OCI-M2 (cell line): Measurements from ENCODE around the gene CYBC1.
"Not testable (repeated sequence)": the region's sequence is repeated elsewhere in the genome, so short reads cannot be mapped to it uniquely, and the experiment has no call there.

Experiments
- DNase-seq: peaks from one replicate; lab custom pipeline; 2025; ENCODE audit not compliant: unreplicated experiment; lab: John Stamatoyannopoulos, UW

CYBC1 gene

GRCh38 chr17:82435601-82436583 lies 14.7 kb downstream of the CYBC1 start:
- no peak for DNase-seq

GRCh38 chr17:82435103-82435502 lies 15.4 kb downstream of the CYBC1 start:
- no peak for DNase-seq

DNA sequence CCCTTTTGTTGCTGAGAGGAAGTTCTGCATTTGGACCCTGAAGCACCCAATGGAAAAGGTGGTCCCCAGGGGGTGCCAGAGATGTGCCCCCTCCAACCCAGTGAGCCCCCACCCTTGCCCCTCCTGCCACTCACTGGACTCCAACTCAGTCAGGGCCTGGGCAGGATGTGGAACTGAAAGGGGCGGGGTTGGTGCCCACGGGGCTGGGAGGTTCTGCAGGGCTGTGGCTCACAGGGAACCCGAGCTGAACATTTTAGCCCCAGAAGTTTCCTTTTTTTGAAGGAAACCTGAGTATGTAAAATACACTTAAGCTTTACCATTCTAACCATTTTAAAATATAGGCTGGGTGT lies 16.4 kb downstream of the CYBC1 start:
- no peak for DNase-seq

- no peak for DNase-seq
These were observed 16.9 kb downstream of the CYBC1 start for GRCh38 chr17:82433560-82434215.

- DNase-seq: no peak
These were observed 18.5 kb downstream of the CYBC1 start for GRCh38 chr17:82432017-82432416.

DNA sequence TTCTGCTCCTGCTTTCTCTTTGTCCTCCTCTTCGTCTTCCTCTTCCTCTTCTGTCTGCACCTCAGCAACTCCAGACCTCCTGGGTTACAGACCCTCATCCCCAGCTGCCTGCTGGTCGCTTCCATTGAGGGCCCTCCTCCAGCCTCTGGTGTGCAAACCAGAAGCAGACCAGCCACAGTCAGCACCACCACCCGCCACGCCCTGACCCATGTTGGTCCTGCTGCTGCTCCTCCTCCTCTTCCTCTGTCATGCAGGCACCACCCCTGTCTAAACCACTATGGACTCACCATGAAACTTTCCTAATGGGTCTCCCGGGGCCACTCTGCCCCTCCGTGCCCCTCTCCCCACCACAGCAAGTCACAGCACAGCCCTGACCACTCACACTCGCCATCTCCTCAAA lies 20.7 kb downstream of the CYBC1 start:
- no peak for DNase-seq

- no peak for DNase-seq
These were observed 22.0 kb downstream of the CYBC1 start for GRCh38 chr17:82428546-82428945.

DNA sequence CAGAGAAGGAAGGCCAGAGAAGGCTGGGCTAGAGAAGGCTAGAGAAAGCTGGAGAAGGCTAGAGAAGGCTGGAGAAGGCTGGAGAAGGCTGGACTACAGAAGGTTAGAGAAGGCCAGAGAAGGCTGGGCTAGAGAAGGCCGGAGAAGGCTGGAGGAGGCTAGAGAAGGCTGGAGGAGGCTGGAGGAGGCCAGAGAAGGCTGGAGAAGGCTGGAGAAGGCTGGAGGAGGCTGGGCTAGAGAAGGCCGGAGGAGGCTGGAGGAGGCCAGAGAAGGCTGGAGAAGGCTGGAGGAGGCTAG lies 25.7 kb downstream of the CYBC1 start:
- no peak for DNase-seq

GRCh38 chr17:82424001-82424862 lies 26.3 kb downstream of the CYBC1 start:
- no peak for DNase-seq

- no peak for DNase-seq
These were observed 31.0 kb downstream of the CYBC1 start for GRCh38 chr17:82419540-82419939.

DNA sequence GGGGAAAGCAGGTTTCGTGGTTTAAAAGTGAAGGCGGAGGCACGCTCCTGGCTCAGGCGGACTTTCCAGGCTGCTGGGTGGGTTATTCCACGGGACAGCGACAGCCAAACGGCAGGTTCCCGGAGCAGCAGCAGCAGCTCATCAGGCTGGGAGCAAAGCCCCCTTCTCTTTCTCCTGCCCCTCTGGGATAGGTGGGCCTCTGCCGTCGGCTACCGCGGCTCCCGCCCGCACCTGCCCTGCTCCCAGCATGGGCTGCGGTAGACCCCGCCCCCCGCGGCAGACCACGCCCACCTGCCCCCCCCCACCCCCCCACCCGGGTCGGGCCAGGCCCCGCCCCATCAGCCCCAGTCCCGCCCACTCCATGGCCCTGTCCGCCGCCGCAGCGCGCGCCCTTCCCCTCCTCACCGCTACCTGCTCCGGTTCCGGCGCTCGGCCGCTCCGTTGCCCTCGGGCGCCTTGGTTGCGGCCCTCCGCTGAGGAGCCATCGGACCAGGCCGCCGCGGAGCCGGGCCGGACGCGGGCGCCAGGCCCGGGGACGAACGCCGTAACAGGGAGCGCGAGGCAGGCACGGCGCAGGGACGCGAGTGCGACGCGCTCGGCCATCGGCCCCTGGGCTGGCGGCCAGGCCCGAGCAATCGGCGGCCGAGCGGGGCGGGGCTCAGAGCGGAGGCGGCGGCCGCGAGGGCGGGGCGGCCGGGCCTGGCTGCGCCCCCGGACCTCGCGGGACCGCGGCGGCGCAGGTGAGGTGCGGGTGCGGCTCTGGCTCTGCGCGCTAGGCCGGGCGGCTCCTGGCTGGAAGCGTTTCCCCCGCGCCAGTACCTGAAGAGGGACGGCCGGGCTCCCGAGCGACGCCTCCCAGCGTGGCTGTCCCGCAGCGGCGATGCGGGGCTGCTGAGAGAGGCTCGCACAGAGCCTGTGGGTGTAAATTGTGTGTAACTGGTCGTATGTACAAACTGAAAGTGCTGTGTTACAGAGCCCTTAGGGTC lies 32.3 kb downstream of the CYBC1 start, which contains the start of the genes HEXD and OGFOD3:
Gene HEXD (plus strand): TSS at position 347 of the 986 bp plus-strand sequence. CDS start 1,453 bp downstream, outside the sequence.
Gene OGFOD3 (minus strand): TSS at position 586 of the 986 bp plus-strand sequence. CDS start 101 bp downstream, at position 485.
- DNase-seq: no peak

GRCh38 chr17:82416771-82417170 lies 33.8 kb downstream of the CYBC1 start:
- DNase-seq: no peak

- no peak for DNase-seq
These were observed 34.3 kb downstream of the CYBC1 start for GRCh38 chr17:82416264-82416663.

DNA sequence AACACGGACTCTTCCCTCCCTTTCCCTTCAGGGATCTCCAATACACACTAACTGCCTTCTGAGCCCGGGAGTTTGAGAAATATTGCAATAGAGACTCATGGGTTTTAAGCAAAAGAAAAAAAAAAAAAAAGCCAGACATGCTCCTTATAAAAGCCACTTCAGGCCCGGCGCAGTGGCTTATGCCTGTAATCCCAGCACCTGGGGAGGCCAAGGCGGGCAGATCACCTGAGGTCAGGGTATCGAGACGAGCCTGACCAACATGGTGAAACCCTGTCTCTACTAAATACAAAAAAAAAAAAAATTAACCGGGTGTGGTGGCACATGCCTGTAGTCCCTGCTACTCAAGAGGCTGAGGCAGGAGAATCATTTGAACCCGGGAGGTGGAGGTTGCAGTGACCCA lies 34.8 kb downstream of the CYBC1 start:
- no peak for DNase-seq

DNA sequence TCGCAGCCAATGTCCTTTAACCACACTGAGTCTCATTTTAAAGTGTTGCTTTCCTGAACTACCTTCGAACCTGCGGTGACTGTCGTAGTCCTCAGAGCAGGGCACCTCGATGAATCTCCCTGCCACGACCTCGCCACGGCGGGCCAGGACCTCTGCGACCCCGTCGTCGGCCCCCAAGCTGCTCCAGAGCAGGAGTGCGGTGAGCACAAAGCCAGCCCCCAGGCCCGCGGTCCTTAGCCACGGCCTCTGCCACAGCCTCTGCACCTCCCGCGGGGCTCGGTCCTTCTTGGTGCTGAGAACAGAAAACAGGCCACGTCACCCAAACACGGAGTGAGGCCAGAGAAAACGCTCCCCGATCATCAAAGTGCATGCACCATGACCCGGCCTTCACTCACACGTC lies 35.2 kb downstream of the CYBC1 start:
- DNase-seq: no peak

GRCh38 chr17:82414548-82415281 lies 35.8 kb downstream of the CYBC1 start:
- no peak for DNase-seq

DNA sequence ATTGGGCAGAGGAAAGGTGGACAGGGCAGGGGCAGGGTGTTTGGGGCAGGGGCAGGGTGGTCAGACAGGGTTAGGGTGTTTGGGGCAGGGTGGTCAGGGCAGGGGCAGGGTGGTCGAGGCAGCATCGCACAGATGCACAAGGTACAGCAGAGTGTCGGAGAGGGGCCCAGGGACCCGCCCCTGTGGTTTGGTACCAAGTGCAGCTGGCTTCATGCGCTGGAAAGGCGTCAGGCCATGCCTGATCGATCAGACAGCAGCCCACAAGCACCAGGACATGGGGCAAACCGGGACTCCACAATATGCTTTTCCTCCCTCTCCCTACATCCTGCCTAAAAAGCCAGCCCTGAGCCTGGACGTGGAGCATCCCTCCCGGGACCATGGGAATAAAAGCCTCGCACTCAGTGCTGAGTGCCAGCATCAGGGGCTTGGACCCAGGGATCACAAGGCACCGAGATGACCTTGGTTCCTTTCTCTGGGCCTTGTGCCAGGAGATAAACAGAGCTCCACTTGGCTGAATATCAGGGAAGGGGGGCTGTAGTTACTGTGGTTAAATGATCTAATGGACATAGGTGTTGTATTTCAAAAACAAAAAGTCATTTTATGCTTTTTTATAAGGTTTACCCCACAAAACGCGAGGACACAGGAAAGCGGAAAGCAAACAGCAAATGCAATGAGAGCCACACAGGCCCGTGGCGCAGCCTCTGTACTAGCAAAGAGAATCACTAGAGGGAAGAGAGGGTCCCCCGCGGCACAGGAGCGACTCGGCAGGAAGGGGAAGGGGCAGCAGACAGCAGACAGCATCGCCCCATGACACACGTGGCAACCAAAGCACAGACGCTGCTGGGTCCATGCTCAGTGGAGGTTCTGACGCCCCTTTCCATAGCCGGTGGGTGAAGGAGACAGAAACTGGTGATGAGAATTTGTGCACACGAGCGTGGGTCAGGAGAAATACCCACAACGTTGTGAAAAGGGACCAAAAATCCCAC lies 37.7 kb downstream of the CYBC1 start:
- no peak for DNase-seq

DNA sequence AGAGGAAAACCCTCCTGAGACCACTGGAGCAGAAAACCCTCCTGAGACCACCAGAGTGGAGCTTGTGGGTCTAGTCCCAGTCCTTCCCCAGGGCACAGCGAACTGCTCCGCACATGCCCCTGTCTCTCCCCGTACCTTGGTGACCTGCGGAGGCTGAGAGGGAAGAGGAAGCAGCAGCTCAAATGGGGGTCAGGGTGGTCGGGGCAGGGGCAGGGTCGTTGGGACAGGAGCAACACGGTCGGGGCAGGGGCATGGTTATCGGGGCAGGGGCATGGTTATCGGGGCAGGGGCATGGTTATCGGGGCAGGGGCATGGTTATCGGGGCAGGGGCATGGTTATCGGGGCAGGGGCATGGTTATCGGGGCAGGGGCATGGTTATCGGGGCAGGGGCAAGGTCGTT lies 38.5 kb downstream of the CYBC1 start:
- DNase-seq: not testable (repeated sequence)
